Transverse colon (tissue), 3 donors: Measurements from ENCODE around the gene GRIP2.

ENCODE experiments used
- CTCF ChIP-seq, 5 experiments: fragments of 200-600 bp in 3 of 5; fragments of 450-650 bp in 2 of 5; sonication (generic) in 3 of 5; IDR thresholded peaks; 1 replicate in 2 of 5; 2 replicates in 3 of 5; pipeline ENCODE4 v1.5.1; 2016 to 2017; ENCODE audit warnings: antibody characterized with exemption in 5 of 5, inconsistent platforms in 3 of 5, mild to moderate bottlenecking in 2 of 5, moderate library complexity in 1 of 5
- EP300 ChIP-seq: sonication (generic); formaldehyde crosslinking; IDR thresholded peaks from one replicate; pipeline ENCODE4 v1.6.1; 2017; ENCODE audit warnings: antibody characterized with exemption, low read depth
- POLR2A ChIP-seq: fragments of 450-650 bp; IDR thresholded peaks from one replicate; pipeline ENCODE4 v1.6.1; 2016; ENCODE audit warnings: antibody characterized with exemption, mild to moderate bottlenecking, moderate library complexity

DNA sequence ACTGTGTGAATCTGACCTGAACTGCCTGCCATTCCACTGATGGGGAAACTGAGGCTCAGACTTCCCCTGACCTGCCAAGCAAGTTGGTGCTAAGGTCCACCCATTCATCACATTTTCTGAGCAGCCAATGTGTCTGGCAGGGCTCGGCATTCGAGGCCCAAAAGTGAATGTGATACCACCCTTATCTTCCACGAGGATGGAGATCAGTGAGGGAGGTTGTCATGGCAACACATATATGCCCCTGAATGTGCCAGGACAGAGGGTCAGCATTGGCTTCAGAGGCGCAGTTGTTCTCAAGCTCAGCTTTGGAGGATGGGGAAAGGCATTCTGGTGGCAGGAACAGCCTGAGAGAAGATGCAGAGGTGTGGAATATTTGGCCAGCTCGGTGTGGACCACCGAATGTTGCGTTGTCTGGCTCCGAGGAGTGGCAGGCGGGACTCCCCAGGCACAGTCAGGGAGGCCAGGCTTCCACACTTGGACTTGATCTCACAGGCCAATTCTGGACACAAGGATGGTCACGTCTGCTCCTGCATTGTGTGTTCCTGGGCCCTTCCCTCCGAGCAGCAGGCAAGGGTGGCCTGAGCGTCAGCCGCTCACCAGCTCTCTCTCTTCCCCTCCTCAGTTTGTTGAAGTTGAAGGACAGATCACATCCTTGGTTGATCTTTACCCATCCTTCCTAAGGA is 63.4 kb downstream of the GRIP2 start:
- TF ChIP-seq CTCF (IDR thresholded peaks at IDR 0.05) (no peak), EP300 (no peak), POLR2A (no peak)
